Uterus (tissue), 4 donors: ENCODE measurements around the gene OR56A3. TPM values are rescaled to one million over a fixed set of nuclear protein-coding genes. Genes with fewer than 3 reads are reported as not detected.

Source experiments
- DNase-seq, 2 donors: peaks; one replicate each; pipeline ENCODE4 v3.0.0-alpha.2; 2019 to 2020
- H3K27ac ChIP-seq, 2 donors: fragments of 200-600 bp; sonication (generic); 1 replicate in 1 of 2; 2 replicates in 1 of 2; pipeline ENCODE4 v1.5.1; 2016 to 2018
- H3K27me3 ChIP-seq, 2 donors: fragments of 200-600 bp; sonication (generic); one replicate each; pipeline ENCODE4 v1.5.1; 2018 to 2019; ENCODE audit warnings: control low read depth in 1 of 2
- H3K36me3 ChIP-seq, 2 donors: fragments of 200-600 bp; sonication (generic); one replicate each; pipeline ENCODE4 v1.5.1; 2019; ENCODE audit warnings: control low read depth in 1 of 2
- H3K4me1 ChIP-seq, 2 donors: fragments of 200-600 bp; sonication (generic); one replicate each; pipeline ENCODE4 v1.5.1; 2018 to 2019; ENCODE audit warnings: control low read depth in 1 of 2
- H3K4me3 ChIP-seq, 2 donors: fragments of 200-600 bp; sonication (generic); 1 replicate in 1 of 2; 2 replicates in 1 of 2; pipeline ENCODE4 v1.5.1; 2018 to 2019; ENCODE audit warnings: mild to moderate bottlenecking in 1 of 2
- H3K9me3 ChIP-seq, 2 donors: fragments of 200-600 bp; sonication (generic); one replicate each; pipeline ENCODE4 v1.5.1; 2019; ENCODE audit warnings: control low read depth in 1 of 2
- CTCF ChIP-seq, 4 experiments: fragments of 200-600 bp in 2 of 4; fragments of 450-650 bp in 2 of 4; sonication (generic) in 2 of 4; IDR thresholded peaks; one replicate each; pipeline ENCODE4 v1.5.1; 2016 to 2019; ENCODE audit warnings: antibody characterized with exemption in 4 of 4, mild to moderate bottlenecking in 2 of 4, moderate library complexity in 1 of 4
- POLR2A ChIP-seq, 2 donors: fragments of 450-650 bp; IDR thresholded peaks; one replicate each; pipeline ENCODE4 v1.6.1; 2016; ENCODE audit warnings: antibody characterized with exemption in 2 of 2, mild to moderate bottlenecking in 1 of 2, moderate library complexity in 1 of 2
- intact Hi-C: fragments of 100-400 bp; cut with DNase I; formaldehyde crosslinking; loops from one replicate; pipeline ENCODE4 v1.15.1; 2023; ENCODE audit warnings: low total_unique reads
- total RNA-seq, 4 donors: library from RNA; depleted of rRNA in 3 of 4; stranded (reverse); fragments of >200 nt in 3 of 4; gene quantifications; one replicate each; pipeline versions ENCODE4 v1.1.0 to v1.2.4, GENCODE V29; 2014 to 2023
- donor health status: DM: yes; HTN: yes; CAD: no.

The OR56A3 gene
- total RNA-seq, 4 donors from 2014 or later: not detected

GRCh38 chr11:5923427-5923776 is 18.6 kb upstream of the OR56A3 start:
- H3K4me3 ChIP-seq: no peak overlapping the region
- DNase-seq: no peak
- H3K36me3 ChIP-seq: no peaks in the 10 kb centered on the region
- intact Hi-C loops: no loop called here
- TF ChIP-seq POLR2A (IDR thresholded peaks at IDR 0.05) (no peak), CTCF (IDR thresholded peaks at IDR 0.05) (no peak)
- H3K4me1 ChIP-seq: no peaks in the 10 kb centered on the region
- no peaks in the 10 kb centered on the region for H3K27me3 ChIP-seq
- no peak overlapping the region for H3K27ac ChIP-seq
- no peaks in the 10 kb centered on the region for H3K9me3 ChIP-seq

GRCh38 chr11:5923794-5924193 is 18.3 kb upstream of the OR56A3 start:
- DNase-seq: no peak
- intact Hi-C loops: no loop called here
- Histone ChIP-seq H3K27ac (no peak overlapping the region), H3K4me3 (no peak overlapping the region), H3K9me3 (no peaks in the 10 kb centered on the region), H3K4me1 (no peaks in the 10 kb centered on the region), H3K27me3 (no peaks in the 10 kb centered on the region), H3K36me3 (no peaks in the 10 kb centered on the region)
- TF ChIP-seq POLR2A (IDR thresholded peaks at IDR 0.05): no peak
- no peak for TF ChIP-seq CTCF (IDR thresholded peaks at IDR 0.05)

GRCh38 chr11:5928271-5928670 is 13.8 kb upstream of the OR56A3 start:
- Histone ChIP-seq H3K9me3 (no peaks in the 10 kb centered on the region), H3K4me3 (no peak overlapping the region), H3K36me3 (no peaks in the 10 kb centered on the region), H3K27ac (no peak overlapping the region), H3K27me3 (no peaks in the 10 kb centered on the region), H3K4me1 (no peaks in the 10 kb centered on the region)
- TF ChIP-seq CTCF (IDR thresholded peaks at IDR 0.05) (no peak), POLR2A (IDR thresholded peaks at IDR 0.05) (no peak)
- intact Hi-C loops: no loop called here
- DNase-seq: no peak

- Histone ChIP-seq H3K4me1 (no peaks in the 10 kb centered on the region), H3K27ac (no peak overlapping the region), H3K9me3 (no peaks in the 10 kb centered on the region), H3K36me3 (no peaks in the 10 kb centered on the region), H3K27me3 (no peaks in the 10 kb centered on the region), H3K4me3 (no peak overlapping the region)
- TF ChIP-seq POLR2A (IDR thresholded peaks at IDR 0.05): no peak
- TF ChIP-seq CTCF (IDR thresholded peaks at IDR 0.05): no peak
- intact Hi-C loops: no loop called here
- DNase-seq: no peak
Measured at GRCh38 chr11:5928811-5929210, 13.2 kb upstream of the OR56A3 start.

GRCh38 chr11:5929571-5930368 is 12.3 kb upstream of the OR56A3 start:
- Histone ChIP-seq H3K4me1 (no peaks in the 10 kb centered on the region), H3K9me3 (no peaks in the 10 kb centered on the region), H3K27me3 (no peaks in the 10 kb centered on the region), H3K36me3 (no peaks in the 10 kb centered on the region), H3K27ac (no peak overlapping the region), H3K4me3 (no peak overlapping the region)
- intact Hi-C loops: no loop called here
- TF ChIP-seq POLR2A (IDR thresholded peaks at IDR 0.05) (no peak), CTCF (IDR thresholded peaks at IDR 0.05) (no peak)
- DNase-seq: no peak
